ENCODE data around the gene INSYN2B. TPM values are rescaled to one million over a fixed set of nuclear protein-coding genes. Genes with fewer than 3 reads are reported as not detected.
A peak's percentile ranks its signal among the peaks of the same experiment; 100 is the strongest.

Gene INSYN2B
- total and polyA plus RNA-seq, 2 of the 8 experiments (the other 6 are each of a cell fraction or from before 2014, with no cell fraction given) = not detected

DNA sequence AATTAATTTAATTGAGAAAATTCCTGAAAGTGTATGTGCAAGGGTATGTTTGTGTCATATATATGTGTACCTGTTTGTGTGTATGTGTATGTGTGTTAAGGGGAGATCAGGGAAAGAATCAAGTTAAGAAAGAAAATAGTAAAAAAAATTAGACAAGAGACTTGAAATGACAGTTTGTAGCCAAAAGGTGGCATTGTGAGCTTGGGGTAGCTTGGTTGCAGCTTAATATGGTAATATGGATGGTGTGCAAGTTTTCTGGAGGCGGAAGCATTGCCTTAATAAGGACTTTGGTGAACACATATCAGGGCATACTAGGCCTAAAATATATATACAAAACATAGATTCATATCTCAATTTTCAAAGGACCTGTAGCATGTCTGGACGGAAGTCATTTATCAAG is 129.9 kb downstream of the INSYN2B start:
- Histone ChIP-seq H3K23me2 (ENCODE audit: low read depth, low read length) (no peaks in the 10 kb centered on the region), H3K4ac (replicated peaks; ENCODE audit: insufficient read length, low read depth, low read length) (no peak overlapping the region), H3K27ac (ENCODE audit: low read depth, low read length) (no peak overlapping the region), H2BK20ac (ENCODE audit: low read length) (no peak overlapping the region), H2BK12ac (ENCODE audit: low read depth, low read length) (no peak overlapping the region), H4K8ac (ENCODE audit: extremely low read depth, insufficient read depth, low read length) (no peak overlapping the region), H3K14ac (ENCODE audit: insufficient read length) (no peak overlapping the region), H2BK120ac (replicated peaks; ENCODE audit: low read depth, low read length) (no peak overlapping the region), H2AK5ac (ENCODE audit: low read depth, low read length) (no peak overlapping the region), H3K4me2 (ENCODE audit: insufficient read depth in 1 of 2, low read depth in 2 of 2, low read length in 2 of 2) (no peak overlapping the region), H3K4me3 (ENCODE audit: extremely low read depth in 1 of 4, insufficient read depth in 2 of 4, low read depth in 3 of 4, low read length in 4 of 4) (no peak overlapping the region), H3K56ac (replicated peaks; ENCODE audit: insufficient read length, low read depth, low read length) (no peak overlapping the region), H3K9ac (replicated peaks in 1 of 4; ENCODE audit: extremely low read depth in 1 of 4, low read depth in 3 of 4, low read length in 3 of 4) (no peak overlapping the region), H3K79me2 (ENCODE audit: control insufficient read depth in 1 of 2, insufficient read depth in 2 of 2, low read length in 2 of 2) (no peaks in the 10 kb centered on the region), H4K5ac (ENCODE audit: insufficient read length, low read depth, low read length) (no peak overlapping the region), H4K20me1 (replicated peaks in 1 of 2; ENCODE audit: control insufficient read depth in 1 of 2, insufficient read depth in 2 of 2, low read length in 2 of 2) (no peaks in the 10 kb centered on the region), H3K27me3 (replicated peaks in 1 of 4; ENCODE audit: control insufficient read depth in 3 of 4, extremely low read depth in 1 of 4, insufficient read depth in 3 of 4, low read length in 3 of 4) (no peaks in the 10 kb centered on the region), H4K91ac (replicated peaks; ENCODE audit: insufficient read length, low read length) (no peak overlapping the region), H3K79me1 (ENCODE audit: low read depth, low read length) (no peaks in the 10 kb centered on the region), H2BK15ac (ENCODE audit: low read length) (no peak overlapping the region), H3K4me1 (replicated peaks in 1 of 4; ENCODE audit: control insufficient read depth in 3 of 4, insufficient read depth in 4 of 4, low read length in 3 of 4) (no peaks in the 10 kb centered on the region), H3K9me3 (ENCODE audit: insufficient read depth in 2 of 2, low read depth in 1 of 2, low read length in 1 of 2) (peaks cover 4 to 13% of the 10 kb centered on the region in 2 experiments; a peak in 3 of 4 replicates), H3K36me3 (ENCODE audit: control insufficient read depth in 2 of 4, insufficient read depth in 4 of 4, low read length in 3 of 4) (no peaks in the 10 kb centered on the region; a peak in 1 of 8 replicates), H3K23ac (ENCODE audit: insufficient read length) (no peak overlapping the region), H2AFZ (ENCODE audit: low read length) (no peak overlapping the region), H2BK5ac (ENCODE audit: low read depth, low read length) (no peak overlapping the region), H3K18ac (ENCODE audit: extremely low read depth, low read length) (no peak overlapping the region)
- TF ChIP-seq, protein P1, sequence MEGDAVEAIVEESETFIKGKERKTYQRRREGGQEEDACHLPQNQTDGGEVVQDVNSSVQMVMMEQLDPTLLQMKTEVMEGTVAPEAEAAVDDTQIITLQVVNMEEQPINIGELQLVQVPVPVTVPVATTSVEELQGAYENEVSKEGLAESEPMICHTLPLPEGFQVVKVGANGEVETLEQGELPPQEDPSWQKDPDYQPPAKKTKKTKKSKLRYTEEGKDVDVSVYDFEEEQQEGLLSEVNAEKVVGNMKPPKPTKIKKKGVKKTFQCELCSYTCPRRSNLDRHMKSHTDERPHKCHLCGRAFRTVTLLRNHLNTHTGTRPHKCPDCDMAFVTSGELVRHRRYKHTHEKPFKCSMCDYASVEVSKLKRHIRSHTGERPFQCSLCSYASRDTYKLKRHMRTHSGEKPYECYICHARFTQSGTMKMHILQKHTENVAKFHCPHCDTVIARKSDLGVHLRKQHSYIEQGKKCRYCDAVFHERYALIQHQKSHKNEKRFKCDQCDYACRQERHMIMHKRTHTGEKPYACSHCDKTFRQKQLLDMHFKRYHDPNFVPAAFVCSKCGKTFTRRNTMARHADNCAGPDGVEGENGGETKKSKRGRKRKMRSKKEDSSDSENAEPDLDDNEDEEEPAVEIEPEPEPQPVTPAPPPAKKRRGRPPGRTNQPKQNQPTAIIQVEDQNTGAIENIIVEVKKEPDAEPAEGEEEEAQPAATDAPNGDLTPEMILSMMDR (IDR thresholded peaks at IDR 0.05; ENCODE audit: control extremely low read depth in 1 of 3, insufficient read depth in 1 of 3, low read depth in 1 of 3, low read length in 3 of 3) = peak in 2 of 3 experiments; percentile 36 to 38; a peak in 3 of 4 replicates
- TF ChIP-seq HDAC2 (IDR thresholded peaks at IDR 0.05; ENCODE audit: borderline replicate concordance in 1 of 2, low read depth in 2 of 2, low read length in 2 of 2) = no peak
- no peak for TF ChIP-seq RNF2 (IDR thresholded peaks at IDR 0.05; ENCODE audit: borderline replicate concordance, low read depth, low read length, missing control alignments, poor library complexity, severe bottlenecking)
- no peak for TF ChIP-seq CBX8 (IDR thresholded peaks at IDR 0.05; ENCODE audit: borderline replicate concordance, low read depth, low read length)
- TF ChIP-seq MAFK (IDR thresholded peaks at IDR 0.05; ENCODE audit: low read depth, low read length) = no peak
- TF ChIP-seq TAF7 (optimal IDR thresholded peaks at IDR 0.05; ENCODE audit: borderline replicate concordance, low read depth, low read length) = no peak
- no peak for TF ChIP-seq EP300 (IDR thresholded peaks at IDR 0.05; ENCODE audit: borderline replicate concordance in 1 of 2, low read depth in 2 of 2, low read length in 2 of 2)
- peak; percentile 58 for TF ChIP-seq RAD21 (IDR thresholded peaks at IDR 0.05 in 1 of 2, conservative IDR thresholded peaks at IDR 0.05 in 1 of 2; ENCODE audit: low read depth in 2 of 2, low read length in 2 of 2)
- TF ChIP-seq TAF1 (IDR thresholded peaks at IDR 0.05; ENCODE audit: low read depth, low read length) = no peak
- 100% methylated on average over 2 of the region's 2 CpGs; no CpG with 5 or more reads in 1 of the 2 experiments for WGBS, 2 experiments (ENCODE audit: extremely low coverage in 1 of 2, insufficient coverage in 1 of 2, insufficient read length in 1 of 2, insufficient replicate concordance in 2 of 2, low coverage in 1 of 2, low lambda C conversion rate in 2 of 2, missing lambda C conversion rate in 1 of 2)
- POLR2A ChIA-PET (ENCODE audit: partially characterized antibody) = no interaction called here
- CTCF ChIA-PET (ENCODE audit: partially characterized antibody) = interaction anchor here (0.5 to 3.4 kb wide), 21 partner anchors 8 to 334 kb away, joined by 3 to 21 read pairs (median 5); partner anchors contain the start of gene INSYN2B
- FAIRE-seq (peak; percentile 42), DNase-seq (ENCODE audit: low read depth in 1 of 2, low spot score in 2 of 2) (no peak)
